Stimulated activated CD8-positive, alpha-beta memory T cell treated with anti-CD3 and anti-CD28 coated beads, Interleukin-4, amount 100 ng/mL, for 4 hours (primary cell): Measurements from ENCODE around the gene DNAAF3.
A peak's percentile ranks its signal among the peaks of the same experiment; 100 is the strongest.
"Not testable (repeated sequence)": the region's sequence is repeated elsewhere in the genome, so short reads cannot be mapped to it uniquely, and the experiment has no call there.

Experiments
- DNase-seq, 2 donors: peaks; one replicate each; pipeline ENCODE4 v3.0.0-alpha.2; 2020; ENCODE audit warnings: low read depth in 2 of 2, low spot score in 1 of 2

Gene DNAAF3

DNA sequence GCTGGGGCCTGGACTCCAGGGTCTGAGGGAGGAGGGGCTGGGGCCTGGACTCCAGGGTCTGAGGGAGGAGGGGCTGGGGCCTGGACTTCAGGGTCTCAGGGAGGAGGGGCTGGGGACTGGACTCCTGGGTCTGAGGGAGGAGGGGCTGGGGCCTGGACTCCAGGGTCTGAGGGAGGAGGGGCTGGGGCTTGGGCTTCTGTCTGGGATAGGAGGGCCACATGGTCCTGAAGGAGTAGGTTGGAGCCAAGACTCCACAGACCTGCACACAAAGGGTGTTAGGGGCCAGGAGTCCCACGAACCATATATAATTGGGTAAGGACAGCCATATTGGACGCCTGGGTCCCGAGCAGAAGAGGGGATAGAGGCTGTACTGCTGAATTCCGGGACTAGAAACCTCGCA lies 10.6 kb downstream of the DNAAF3 start:
- DNase-seq: not testable (repeated sequence)

DNA sequence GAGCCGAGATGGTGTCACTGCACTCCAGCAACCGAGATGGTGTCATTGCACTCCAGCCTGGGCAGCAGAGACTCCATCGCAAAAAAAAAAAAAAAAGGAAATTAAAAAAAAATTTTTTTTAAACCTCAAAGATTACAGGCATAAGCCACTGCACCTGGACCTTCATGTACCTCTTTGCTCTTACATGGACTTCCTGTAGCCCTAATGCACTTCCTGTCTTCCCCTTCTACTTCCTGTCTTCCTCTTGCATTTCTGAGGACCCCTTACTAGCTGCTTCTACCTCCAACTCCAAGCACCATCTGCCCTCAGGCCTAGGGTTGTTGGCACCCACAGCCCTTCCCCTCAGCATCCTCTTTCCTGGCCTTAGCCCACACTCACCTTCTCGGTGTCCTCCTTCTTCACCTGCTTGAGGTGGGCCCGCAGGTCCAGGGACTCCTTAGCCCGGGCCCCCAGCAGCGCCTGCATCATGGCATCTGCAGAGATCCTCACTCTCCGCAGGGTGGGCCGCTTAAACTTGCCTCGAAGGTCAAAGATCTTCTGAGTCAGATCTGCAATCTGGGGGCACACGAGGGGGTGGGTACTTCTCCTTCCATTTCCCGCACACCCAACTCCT lies 12.7 kb downstream of the DNAAF3 start:
- DNase-seq: no peak

GRCh38 chr19:55152017-55152416 lies 14.4 kb downstream of the DNAAF3 start:
- DNase-seq: no peak

GRCh38 chr19:55149078-55150003 lies 17.1 kb downstream of the DNAAF3 start, which contains the start of gene TNNT1:
TSS of gene TNNT1 (minus strand) at chr19:55149206. CDS start at chr19:55147157, 2,049 bp downstream.
- no peak for DNase-seq

GRCh38 chr19:55147545-55148251 lies 18.7 kb downstream of the DNAAF3 start:
- no peak for DNase-seq

- no peak for DNase-seq
These were observed 19.6 kb downstream of the DNAAF3 start for GRCh38 chr19:55146705-55147273.

- DNase-seq: no peak
These were observed 20.2 kb downstream of the DNAAF3 start for GRCh38 chr19:55146078-55146704.

GRCh38 chr19:55145232-55145631 lies 21.2 kb downstream of the DNAAF3 start:
- DNase-seq: no peak

DNA sequence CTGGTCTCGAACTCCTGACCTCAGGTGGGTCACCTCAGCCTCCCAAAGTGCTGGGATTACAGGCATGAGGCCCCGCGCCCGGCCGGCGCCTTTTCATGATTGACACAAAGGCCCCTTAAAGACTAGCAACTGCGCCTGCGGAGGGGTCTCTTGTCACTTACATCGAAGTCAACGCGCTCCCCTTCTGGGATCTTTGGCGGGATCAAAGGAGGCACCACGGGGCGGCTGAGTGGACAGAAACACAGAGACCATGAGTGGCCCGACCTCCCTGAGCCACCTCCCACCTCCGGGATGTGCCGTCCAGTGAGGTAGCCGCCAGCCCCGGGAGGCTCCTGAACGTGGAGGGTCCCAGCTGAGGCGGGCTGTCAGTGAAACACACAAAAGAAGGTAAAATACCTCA lies 24.7 kb downstream of the DNAAF3 start:
- DNase-seq: no peak

DNA sequence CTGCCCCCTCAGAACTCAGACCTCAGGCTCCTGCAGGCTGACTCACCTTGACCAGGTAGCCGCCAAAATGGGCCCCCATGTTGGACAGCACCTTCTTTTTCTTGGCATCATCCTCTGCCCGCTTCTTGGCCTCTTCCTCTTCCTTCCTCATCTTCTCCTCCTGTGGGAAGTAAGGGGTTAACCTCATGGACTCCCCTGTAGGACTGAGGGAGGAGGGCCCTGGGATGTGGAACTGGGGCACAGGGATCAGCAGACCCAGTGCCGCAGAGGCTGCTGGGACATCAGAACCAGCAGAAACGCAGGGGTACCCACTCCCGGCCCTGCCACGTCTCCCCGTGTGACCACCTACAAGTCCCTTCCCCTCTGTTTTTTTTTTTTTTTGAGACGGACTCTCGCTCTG lies 28.5 kb downstream of the DNAAF3 start:
- no peak for DNase-seq

DNA sequence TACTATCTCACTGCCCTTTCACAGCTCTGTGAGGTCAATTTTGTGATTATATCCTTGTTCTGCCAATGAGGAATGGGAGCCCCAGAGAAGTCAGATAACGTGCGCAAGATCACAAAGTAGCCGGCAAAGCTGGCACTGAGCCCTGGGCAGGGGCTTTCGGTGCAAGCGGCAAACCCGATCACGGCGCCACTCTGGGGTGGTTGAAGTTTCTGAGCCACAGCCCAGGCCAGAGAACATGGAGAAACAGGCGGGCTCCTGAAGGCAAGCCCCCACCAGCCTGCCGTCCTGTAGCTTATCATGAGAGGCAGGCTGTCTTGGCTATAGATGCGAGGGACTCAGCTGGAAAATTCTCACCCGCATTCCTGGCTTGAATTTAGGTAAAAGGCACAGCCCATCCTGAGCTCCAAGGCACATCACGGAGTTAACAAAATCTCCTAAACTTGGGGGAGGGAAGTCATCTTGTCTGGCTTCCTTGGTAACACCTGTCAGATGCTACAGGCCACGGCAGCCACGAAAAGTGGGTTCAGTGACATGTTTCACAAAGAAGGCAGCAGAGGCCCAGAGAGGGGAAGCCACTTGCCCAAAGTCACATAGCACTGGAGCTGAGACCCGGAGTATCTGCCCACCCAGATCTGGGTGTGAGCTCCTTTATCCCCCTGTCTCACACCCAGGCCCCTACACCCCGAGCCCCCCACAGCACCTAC lies 29.9 kb downstream of the DNAAF3 start:
- DNase-seq: no peak

DNA sequence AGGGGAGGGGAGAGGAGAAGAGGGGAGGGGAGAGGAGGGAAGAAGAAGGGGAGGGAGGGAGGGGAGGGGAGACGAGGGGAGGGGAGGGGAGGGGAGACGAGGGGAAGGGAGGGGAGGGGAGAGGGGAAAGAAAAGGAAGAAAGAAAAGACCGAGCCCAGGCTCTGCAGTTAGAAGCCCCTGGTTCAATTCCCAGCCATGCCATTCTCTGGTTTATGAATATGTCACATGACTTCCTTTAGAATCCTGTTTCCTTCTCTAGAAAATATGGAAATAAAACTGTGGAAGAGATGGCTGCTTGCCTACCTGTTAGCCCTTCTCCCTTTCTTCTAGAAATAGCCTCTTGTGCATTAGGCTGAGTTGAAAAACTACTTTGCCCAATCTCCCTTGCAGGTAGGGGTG lies 31.7 kb downstream of the DNAAF3 start:
- DNase-seq: no peak

DNA sequence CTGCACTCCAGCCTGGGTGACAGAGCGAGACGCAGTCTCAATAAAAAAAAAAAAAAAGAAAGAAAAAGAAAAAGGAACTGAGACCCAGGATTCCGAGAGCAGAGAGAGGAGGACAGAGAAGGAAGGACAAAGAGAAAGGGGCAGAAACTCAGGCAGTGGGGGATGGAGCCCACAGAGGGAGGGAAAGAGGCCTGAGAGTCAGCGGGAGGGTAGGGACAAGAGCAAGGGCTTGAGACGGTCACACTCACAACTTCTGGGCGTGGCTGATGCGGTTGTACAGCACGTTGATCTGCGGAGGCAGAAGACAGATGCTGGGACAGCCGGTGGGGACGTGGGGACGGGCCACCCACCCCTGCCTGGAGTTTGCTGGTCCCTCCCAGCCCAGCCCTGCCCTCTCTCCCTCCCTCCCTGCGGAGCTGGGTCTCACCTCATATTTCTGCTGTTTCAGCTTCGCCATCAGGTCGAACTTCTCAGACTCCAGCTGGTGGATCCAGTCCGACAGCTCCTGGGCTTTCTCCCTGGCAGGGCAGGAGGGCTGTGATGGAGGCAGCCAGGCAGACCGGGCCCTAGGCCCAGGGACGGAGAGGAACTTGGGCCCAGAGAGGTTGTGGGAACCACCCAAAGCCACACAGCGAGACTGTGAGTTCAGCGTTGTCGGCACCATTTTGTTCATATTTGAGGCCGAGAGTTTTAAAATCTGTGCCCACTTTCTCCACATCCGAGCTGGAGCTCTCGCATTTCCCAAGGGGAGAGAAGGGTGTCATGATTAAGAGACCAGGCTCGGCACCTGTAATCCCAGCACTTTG lies 32.6 kb downstream of the DNAAF3 start:
- no peak for DNase-seq

DNA sequence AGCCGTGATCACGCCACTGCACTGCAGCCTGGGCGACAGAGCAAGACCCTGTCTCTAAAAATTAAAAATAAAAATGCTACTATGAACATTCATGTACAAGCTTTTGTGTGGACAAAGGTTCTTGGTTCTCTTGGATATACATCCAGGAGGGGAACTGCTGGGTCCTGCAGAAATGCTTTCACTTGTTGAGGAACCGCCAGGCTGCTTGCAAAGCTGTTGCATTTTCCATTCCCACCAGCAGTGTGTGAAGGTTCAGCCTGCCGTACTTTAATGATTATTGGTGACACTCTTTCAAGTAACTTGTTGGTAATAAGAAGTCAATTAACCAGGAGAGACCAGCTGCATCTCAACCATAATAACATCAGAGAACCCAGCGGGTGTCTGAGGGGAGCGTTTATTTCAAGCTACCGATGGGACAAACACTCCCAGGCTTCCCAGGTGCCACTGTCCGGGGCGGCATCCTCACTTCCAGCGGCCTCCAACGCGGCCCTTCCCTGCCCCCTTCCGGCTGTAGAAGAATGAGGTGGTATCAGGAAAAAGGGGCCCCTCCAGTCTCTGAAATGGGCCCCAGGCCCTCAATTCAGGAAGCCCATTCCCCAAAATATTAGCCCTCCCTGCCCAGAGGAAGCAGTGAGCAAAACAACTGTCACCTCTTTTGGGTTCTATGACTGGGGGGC lies 33.8 kb downstream of the DNAAF3 start:
- no peak for DNase-seq

GRCh38 chr19:55131421-55131820 lies 35.0 kb downstream of the DNAAF3 start:
- no peak for DNase-seq

DNA sequence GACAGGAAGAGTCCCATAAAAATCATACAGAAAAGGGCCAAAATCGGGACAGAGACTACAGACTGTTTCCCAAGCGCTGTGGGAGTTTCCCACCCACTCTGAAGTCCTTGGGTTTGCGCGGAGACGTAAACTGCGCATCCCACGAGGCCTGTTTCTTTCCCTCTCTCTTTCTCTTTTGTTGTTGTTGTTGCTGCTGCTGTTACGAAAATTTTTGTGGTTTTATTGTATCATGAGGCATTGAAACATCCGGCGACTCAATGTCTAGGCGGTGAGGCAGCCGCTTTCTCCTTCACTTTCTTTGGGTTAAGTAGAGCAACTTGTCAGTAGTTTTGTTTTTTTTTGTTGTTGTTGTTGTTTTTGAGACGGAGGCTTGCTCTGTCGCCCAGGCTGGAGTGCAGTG lies 47.4 kb downstream of the DNAAF3 start:
- no peak for DNase-seq

- DNase-seq: no peak
These were observed 47.9 kb downstream of the DNAAF3 start for GRCh38 chr19:55118401-55118991.

GRCh38 chr19:55117663-55118391 lies 48.6 kb downstream of the DNAAF3 start:
- peak; percentile 90 to 95 for DNase-seq
